ENCODE results near the gene SYT1. TPM values are rescaled to one million over a fixed set of nuclear protein-coding genes. Genes with fewer than 3 reads are reported as not detected.

The SYT1 gene
- total and polyA plus RNA-seq, 2 of the 8 experiments (the other 6 are each of a cell fraction or from before 2014, with no cell fraction given): 11.0 to 34.6 TPM

GRCh38 chr12:78885466-78885865, 20.9 kb downstream of the SYT1 start:
- peak; percentile 78 for FAIRE-seq
- H3K36me3 ChIP-seq (ENCODE audit: control insufficient read depth in 2 of 4, insufficient read depth in 4 of 4, low read length in 3 of 4): no peaks in the 10 kb centered on the region
- no peak overlapping the region for H4K8ac ChIP-seq (ENCODE audit: extremely low read depth, insufficient read depth, low read length)
- H3K4me2 ChIP-seq (ENCODE audit: insufficient read depth in 1 of 2, low read depth in 2 of 2, low read length in 2 of 2): no peak overlapping the region
- H3K79me2 ChIP-seq (ENCODE audit: control insufficient read depth in 1 of 2, insufficient read depth in 2 of 2, low read length in 2 of 2): peaks cover 0 to 60% of the 10 kb centered on the region in 2 experiments; a peak in 2 of 4 replicates
- H3K27ac ChIP-seq (ENCODE audit: low read depth, low read length): no peak overlapping the region
- no peak overlapping the region; the same call in 1 of the 2 replicates for H2AK5ac ChIP-seq (ENCODE audit: low read depth, low read length)
- H2BK15ac ChIP-seq (ENCODE audit: low read length): no peak overlapping the region
- H3K14ac ChIP-seq (ENCODE audit: insufficient read length): no peak overlapping the region
- peaks cover 0 to 3% (median 1%) of the 10 kb centered on the region in 4 experiments; a peak in 2 of 7 replicates for H3K4me1 ChIP-seq (replicated peaks in 1 of 4; ENCODE audit: control insufficient read depth in 3 of 4, insufficient read depth in 4 of 4, low read length in 3 of 4)
- no peak overlapping the region for H2BK120ac ChIP-seq (replicated peaks; ENCODE audit: low read depth, low read length)
- no peak overlapping the region for H3K4me3 ChIP-seq (ENCODE audit: extremely low read depth in 1 of 4, insufficient read depth in 2 of 4, low read depth in 3 of 4, low read length in 4 of 4)
- no peaks in the 10 kb centered on the region for H3K9me3 ChIP-seq (ENCODE audit: insufficient read depth in 2 of 2, low read depth in 1 of 2, low read length in 1 of 2)
- H4K91ac ChIP-seq (replicated peaks; ENCODE audit: insufficient read length, low read length): no peak overlapping the region
- H4K20me1 ChIP-seq (replicated peaks in 1 of 2; ENCODE audit: control insufficient read depth in 1 of 2, insufficient read depth in 2 of 2, low read length in 2 of 2): no peaks in the 10 kb centered on the region
- no peak overlapping the region for H3K4ac ChIP-seq (replicated peaks; ENCODE audit: insufficient read length, low read depth, low read length)
- H3K23me2 ChIP-seq (ENCODE audit: low read depth, low read length): no peaks in the 10 kb centered on the region
- H3K56ac ChIP-seq (replicated peaks; ENCODE audit: insufficient read length, low read depth, low read length): no peak overlapping the region
- H2BK5ac ChIP-seq (ENCODE audit: low read depth, low read length): no peak overlapping the region; the same call in 1 of the 2 replicates
- no peak for DNase-seq (ENCODE audit: low read depth in 1 of 2, low spot score in 2 of 2)
- 32% methylated on average over 2 of the region's 2 CpGs; no CpG with 5 or more reads in 1 of the 2 experiments for WGBS, 2 experiments (ENCODE audit: extremely low coverage in 1 of 2, insufficient coverage in 1 of 2, insufficient read length in 1 of 2, insufficient replicate concordance in 2 of 2, low coverage in 1 of 2, low lambda C conversion rate in 2 of 2, missing lambda C conversion rate in 1 of 2)
- no peak overlapping the region; the same call in 1 of the 2 replicates for H2BK12ac ChIP-seq (ENCODE audit: low read depth, low read length)
- no peak for TF ChIP-seq CREB1 (IDR thresholded peaks at IDR 0.05)
- no peak for TF ChIP-seq PHF8 (conservative IDR thresholded peaks at IDR 0.05; ENCODE audit: low read depth, low read length)
- no peak for TF ChIP-seq TCF12 (IDR thresholded peaks at IDR 0.05; ENCODE audit: low read depth, low read length)
- no peak for TF ChIP-seq ZNF274 (IDR thresholded peaks at IDR 0.05; ENCODE audit: borderline replicate concordance, extremely low read depth, low read length)
- no peak for TF ChIP-seq SP2 (IDR thresholded peaks at IDR 0.05; ENCODE audit: low read length)
- no peak for TF ChIP-seq EP300 (IDR thresholded peaks at IDR 0.05; ENCODE audit: borderline replicate concordance in 1 of 2, low read depth in 2 of 2, low read length in 2 of 2)
- TF ChIP-seq, protein P1, sequence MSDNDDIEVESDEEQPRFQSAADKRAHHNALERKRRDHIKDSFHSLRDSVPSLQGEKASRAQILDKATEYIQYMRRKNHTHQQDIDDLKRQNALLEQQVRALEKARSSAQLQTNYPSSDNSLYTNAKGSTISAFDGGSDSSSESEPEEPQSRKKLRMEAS (IDR thresholded peaks at IDR 0.05): peak; percentile 75; the same call in 1 of the 2 replicates
- no peak overlapping the region for H3K23ac ChIP-seq (ENCODE audit: insufficient read length)
- no peak overlapping the region for H2AFZ ChIP-seq (ENCODE audit: low read length)
- no peak overlapping the region for H4K5ac ChIP-seq (ENCODE audit: insufficient read length, low read depth, low read length)
- no peak overlapping the region for H3K9ac ChIP-seq (replicated peaks in 1 of 4; ENCODE audit: extremely low read depth in 1 of 4, low read depth in 3 of 4, low read length in 3 of 4)
- no peaks in the 10 kb centered on the region for H3K27me3 ChIP-seq (replicated peaks in 1 of 4; ENCODE audit: control insufficient read depth in 3 of 4, extremely low read depth in 1 of 4, insufficient read depth in 3 of 4, low read length in 3 of 4)
- H3K18ac ChIP-seq (ENCODE audit: extremely low read depth, low read length): no peak overlapping the region
- ChIA-PET CTCF (ENCODE audit: partially characterized antibody) (interaction anchor here (1.5 kb wide), 1 partner anchor 473 kb away, joined by 3 read pairs; no protein-coding TSS in a partner anchor), POLR2A (ENCODE audit: partially characterized antibody) (interaction anchor here (1.1 to 1.4 kb wide), 3 partner anchors 21 to 24 kb away, joined by 3 to 7 read pairs (median 5); partner anchors contain the start of gene SYT1)
- H2BK20ac ChIP-seq (ENCODE audit: low read length): no peak overlapping the region
- no peaks in the 10 kb centered on the region for H3K79me1 ChIP-seq (ENCODE audit: low read depth, low read length)

Measured in H1 (cell line).